HG02970 (cell line): Measurements from ENCODE around the gene AAMP.
"Not testable (repeated sequence)": the region's sequence is repeated elsewhere in the genome, so short reads cannot be mapped to it uniquely, and the experiment has no call there.

Experiments
- ATAC-seq: cut with Tn5 transposase; IDR thresholded peaks from one replicate; pipeline ENCODE4 v1.9.1; 2021; ENCODE audit warnings: mild to moderate bottlenecking, moderate library complexity, moderate number of reproducible peaks; ENCODE audit not compliant: unreplicated experiment, low FRiP score

The AAMP gene, protein sequence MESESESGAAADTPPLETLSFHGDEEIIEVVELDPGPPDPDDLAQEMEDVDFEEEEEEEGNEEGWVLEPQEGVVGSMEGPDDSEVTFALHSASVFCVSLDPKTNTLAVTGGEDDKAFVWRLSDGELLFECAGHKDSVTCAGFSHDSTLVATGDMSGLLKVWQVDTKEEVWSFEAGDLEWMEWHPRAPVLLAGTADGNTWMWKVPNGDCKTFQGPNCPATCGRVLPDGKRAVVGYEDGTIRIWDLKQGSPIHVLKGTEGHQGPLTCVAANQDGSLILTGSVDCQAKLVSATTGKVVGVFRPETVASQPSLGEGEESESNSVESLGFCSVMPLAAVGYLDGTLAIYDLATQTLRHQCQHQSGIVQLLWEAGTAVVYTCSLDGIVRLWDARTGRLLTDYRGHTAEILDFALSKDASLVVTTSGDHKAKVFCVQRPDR

GRCh38 chr2:218269900-218270720 is at the start of gene AAMP, which contains the start of gene PNKD:
Gene AAMP, minus strand, starts transcription at chr2:218270137. Its CDS starts 51 bp downstream, at chr2:218270086.
Gene PNKD, plus strand, starts transcription at chr2:218270519. Its CDS starts 17 bp downstream, at chr2:218270536.
- ATAC-seq = peak; percentile 87

DNA sequence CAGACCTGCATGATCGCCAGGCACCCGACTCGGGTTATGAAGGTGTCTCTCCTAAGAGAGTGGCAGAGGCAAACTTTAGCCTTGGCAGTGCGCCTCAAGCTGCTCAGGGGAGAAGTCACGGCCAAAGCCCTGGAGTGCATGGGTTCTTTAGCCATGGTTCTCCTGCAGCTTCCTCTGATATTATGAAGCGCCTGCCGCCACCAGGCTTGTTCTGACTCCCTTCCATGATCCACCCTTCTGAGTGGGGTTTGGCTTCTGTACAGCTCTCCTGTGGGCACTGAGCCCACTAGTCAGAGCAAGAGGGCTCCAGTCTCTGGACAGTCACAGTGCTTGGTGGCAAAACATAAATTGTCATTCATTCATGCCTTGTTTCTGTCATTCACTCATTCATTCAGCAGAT is 48.3 kb upstream of the AAMP start:
- no peak for ATAC-seq

GRCh38 chr2:218317835-218318234 is 47.9 kb upstream of the AAMP start:
- ATAC-seq = no peak

- ATAC-seq = no peak
Measured at GRCh38 chr2:218317303-218317630, 47.3 kb upstream of the AAMP start.

- ATAC-seq = no peak
Measured at GRCh38 chr2:218315397-218315796, 45.5 kb upstream of the AAMP start.

DNA sequence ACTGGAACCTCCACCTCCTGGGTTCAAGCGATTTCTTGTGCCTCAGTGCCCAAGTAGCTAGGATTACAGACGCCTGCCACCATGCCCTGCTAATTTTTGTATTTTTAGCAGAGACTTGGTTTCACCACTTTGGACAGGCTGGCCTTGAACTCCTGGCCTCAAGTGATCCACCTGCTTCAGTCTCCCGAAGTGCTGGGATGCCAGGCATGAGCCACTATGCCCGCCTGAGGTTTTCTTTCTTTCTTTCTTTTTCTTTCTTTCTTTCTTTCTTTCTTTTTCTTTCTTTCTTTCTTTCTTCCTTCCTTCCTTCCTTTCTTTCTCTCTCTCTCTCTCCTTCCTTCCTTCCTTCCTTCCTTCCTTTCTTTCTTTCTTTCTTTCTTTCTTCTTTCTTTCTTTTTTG is 44.8 kb upstream of the AAMP start:
- not testable (repeated sequence) for ATAC-seq

- no peak for ATAC-seq
Measured at GRCh38 chr2:218313356-218313755, 43.4 kb upstream of the AAMP start.

GRCh38 chr2:218312267-218312756 is 42.4 kb upstream of the AAMP start:
- no peak for ATAC-seq

DNA sequence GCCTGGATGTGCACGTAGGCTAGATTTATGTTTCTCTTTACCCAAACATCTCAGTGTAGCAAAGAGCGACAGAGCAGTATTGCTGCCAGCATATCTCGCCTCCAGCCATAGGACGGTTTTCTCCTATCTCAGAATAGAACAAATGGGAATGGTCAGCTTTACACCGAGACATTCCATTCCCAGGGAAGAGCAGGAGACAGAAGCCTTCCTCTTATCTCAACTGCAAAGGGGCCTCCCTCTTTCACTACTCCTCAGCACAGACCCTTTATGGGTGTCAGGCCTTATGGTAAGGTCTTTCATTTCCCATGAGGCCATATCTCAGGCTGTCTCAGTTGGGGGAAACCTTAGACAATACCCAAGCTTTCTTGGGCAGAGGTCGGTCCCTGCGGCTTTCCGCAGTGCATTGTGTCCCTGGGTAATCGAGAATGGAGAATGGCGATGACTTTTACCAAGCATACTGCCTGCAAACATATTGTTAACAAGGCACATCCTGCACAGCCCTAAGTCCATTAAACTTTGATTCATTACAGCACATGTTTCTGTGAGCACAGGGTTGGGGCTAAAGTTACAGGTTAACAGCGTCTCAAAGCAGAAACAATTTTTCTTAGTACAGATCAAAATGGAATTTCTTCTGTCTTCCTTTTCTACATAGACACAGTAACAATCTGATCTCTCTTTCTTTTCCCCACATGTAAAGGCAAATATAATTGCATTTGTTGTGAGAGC is 41.8 kb upstream of the AAMP start:
- not testable (repeated sequence) for ATAC-seq

DNA sequence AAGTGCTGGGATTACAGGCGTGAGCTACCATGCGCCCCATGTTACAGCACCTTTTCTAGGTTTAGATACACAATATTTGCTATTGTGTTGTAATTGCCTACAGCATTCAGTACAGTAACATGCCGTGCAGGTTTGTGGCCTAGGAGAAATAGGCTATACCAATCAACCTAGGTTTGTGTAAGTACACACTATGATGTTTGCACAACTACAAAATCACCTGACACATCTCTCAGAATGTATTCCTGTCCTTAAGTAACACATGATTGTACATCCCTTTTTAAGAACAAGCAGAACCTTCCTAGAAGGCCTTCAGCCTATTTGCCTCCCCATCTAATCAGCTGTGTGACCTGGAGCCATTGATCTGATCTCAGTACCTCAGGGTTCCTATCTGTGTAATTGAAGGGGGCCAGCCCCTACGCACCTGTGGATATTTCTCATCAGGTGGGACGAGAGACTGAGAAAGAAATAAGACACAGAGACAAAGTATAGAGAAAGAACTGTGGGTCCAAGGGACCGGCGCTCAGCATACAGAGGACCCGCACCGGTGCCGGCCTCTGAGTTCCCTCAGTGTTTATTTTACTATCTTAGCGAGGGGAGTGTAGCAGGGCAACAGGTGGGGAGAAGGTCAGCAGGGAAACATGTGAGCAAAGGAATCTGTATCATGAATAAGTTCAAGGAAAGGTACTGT is 41.1 kb upstream of the AAMP start:
- ATAC-seq = no peak

DNA sequence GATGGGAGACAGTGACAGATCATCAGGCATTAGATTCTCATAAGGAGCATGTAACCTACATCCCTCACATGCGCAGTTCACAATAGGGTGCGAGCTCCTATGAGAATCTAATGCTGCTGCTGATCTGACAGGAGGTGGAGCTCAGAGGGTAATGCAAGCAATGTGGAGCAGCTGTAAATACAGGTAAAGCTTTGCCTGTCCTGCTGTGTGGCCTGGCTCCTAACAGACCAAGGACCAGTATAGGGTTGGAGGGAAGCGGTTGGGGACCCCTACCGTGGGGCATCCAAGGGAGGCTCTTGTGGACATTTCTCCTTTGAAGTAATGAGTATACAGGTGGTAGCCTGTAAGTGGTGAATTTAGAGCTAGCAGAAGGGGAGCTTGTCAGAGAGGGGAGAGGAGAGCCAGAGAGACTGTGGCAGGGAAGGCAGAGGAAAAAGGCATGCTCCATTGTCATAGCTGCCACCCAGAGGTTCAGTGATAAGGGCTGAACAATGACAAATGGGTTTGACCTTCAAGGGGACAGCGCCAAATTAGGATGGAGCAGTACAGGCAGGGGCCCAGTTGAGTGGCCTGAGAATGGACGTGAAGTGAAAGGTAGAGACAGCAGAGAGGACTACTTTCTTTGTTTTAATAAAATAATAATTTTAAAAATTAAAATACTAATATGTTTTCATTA is 37.6 kb upstream of the AAMP start:
- no peak for ATAC-seq

GRCh38 chr2:218306184-218306920 is 36.4 kb upstream of the AAMP start:
- ATAC-seq = no peak

DNA sequence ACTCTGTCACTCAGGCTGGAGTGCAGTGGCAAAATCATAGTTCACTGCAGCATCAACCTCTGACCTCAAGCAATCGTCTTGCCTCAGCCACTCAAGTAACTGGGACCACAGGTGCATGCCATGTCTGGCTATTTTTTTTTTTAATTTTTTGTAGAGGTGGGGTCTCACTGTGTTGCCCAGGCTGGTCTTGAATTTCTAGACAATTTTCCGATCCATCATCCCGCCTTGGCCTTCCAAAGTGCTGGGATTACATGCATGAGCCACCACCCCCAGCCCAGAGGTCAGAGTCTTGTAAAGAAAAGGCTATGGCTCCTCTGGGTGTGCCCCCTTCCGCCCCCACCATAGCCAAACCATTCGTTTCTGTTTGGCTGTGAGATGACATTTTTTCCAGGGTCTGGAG is 35.4 kb upstream of the AAMP start:
- no peak for ATAC-seq

DNA sequence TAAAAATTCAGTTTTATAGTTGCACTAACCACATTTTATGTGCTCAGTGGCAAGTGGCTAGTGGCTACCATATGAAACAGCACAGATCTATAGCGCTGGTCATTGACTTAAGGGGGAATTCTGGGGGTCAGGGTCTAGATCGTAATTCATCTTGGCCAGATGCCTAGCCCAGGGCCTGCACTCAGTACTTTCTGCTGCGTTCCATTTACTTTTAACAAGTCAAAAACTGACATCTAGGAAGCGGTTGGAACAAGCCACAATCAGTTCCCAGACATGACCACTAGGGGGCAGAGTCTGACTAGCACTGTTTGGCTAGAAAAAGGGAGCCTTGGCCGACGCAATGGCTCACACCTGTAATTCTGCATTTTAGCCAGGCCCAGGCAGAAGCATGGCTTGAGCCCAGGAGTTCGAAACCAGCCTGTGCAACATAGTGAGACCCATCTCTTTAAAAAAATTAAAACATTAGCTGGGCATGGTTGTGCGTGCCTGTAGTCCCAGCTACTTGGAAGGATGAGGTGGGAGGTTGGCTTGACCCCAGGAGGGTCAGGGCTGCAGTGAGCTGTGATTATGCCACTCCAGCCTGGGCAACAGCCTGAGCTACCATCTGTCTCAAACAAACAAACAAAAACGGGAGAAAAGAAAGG is 31.4 kb upstream of the AAMP start:
- no peak for ATAC-seq

DNA sequence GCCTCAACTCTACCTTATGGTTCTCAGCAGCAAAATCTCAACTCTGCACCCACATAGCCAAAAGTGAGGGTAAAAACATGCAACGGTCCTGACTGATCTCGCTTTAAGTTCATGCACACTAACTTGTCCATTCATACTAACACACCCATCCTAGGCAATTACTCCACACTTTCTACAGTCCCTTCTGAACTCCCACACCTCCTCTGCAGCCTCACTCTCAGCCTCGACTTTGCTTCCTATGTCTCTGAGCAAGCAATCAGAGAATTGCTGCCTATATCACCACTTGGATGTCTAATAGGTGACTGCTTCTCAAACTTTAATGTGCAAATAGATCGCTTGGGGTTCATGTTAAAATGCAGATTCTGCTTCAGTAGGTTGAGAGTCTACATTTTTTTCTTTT is 30.2 kb upstream of the AAMP start:
- ATAC-seq = no peak

DNA sequence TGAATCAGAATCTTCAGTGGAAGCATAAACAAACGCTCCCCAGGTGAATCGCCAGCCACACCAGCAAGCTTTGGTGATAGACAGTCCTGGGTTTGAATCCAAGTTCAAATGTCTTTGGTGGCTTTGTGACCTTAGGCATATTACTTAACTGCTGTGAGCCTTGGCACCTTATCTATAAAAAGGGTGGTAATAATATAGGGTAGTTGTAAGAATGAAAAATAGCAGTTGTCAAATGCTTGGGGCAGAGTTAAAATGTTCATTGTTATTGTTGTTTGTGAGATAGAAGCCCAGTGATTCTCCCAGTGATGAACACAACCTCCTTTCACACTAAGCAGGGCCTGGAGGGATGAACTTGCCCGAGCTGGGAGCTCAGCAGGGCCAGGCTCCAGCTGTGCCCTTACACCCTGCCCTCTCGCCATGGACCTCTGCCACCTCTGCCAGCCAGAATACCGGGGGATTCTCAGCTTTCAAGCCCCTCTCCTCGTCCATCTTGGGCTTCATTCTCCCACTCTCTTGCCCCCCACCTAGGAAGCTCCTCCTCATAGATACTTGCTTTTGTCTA is 28.5 kb upstream of the AAMP start:
- no peak for ATAC-seq

GRCh38 chr2:218296847-218297246 is 26.9 kb upstream of the AAMP start:
- no peak for ATAC-seq

DNA sequence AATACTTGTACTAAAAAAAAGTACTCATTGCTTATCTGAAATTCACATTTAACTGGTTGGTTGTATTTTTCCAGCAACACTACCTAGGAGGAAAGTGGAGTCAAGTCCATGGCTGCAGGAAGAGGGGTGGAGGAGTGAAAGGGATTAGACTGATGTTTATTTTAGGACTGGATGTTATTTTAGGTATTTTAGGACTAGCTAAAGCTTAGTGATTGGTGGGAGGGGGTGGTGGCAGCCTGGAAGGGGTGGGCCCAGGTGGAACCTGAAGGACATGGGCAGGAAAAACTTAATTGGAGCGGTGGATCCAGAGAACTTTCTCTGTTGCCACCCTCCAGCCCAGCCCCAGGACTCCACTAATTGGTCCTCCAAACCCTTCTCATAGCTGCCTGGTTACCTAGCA is 26.3 kb upstream of the AAMP start:
- ATAC-seq = no peak
